ENCODE data around the gene SERGEF. TPM values are rescaled to one million over a fixed set of nuclear protein-coding genes. Genes with fewer than 3 reads are reported as not detected.

Gene SERGEF
- total and polyA plus RNA-seq, 2 of the 13 experiments (the other 11 are each of a cell fraction or from before 2014, with no cell fraction given), result 54.5 to 114 TPM

- TF ChIP-seq, protein P1, sequence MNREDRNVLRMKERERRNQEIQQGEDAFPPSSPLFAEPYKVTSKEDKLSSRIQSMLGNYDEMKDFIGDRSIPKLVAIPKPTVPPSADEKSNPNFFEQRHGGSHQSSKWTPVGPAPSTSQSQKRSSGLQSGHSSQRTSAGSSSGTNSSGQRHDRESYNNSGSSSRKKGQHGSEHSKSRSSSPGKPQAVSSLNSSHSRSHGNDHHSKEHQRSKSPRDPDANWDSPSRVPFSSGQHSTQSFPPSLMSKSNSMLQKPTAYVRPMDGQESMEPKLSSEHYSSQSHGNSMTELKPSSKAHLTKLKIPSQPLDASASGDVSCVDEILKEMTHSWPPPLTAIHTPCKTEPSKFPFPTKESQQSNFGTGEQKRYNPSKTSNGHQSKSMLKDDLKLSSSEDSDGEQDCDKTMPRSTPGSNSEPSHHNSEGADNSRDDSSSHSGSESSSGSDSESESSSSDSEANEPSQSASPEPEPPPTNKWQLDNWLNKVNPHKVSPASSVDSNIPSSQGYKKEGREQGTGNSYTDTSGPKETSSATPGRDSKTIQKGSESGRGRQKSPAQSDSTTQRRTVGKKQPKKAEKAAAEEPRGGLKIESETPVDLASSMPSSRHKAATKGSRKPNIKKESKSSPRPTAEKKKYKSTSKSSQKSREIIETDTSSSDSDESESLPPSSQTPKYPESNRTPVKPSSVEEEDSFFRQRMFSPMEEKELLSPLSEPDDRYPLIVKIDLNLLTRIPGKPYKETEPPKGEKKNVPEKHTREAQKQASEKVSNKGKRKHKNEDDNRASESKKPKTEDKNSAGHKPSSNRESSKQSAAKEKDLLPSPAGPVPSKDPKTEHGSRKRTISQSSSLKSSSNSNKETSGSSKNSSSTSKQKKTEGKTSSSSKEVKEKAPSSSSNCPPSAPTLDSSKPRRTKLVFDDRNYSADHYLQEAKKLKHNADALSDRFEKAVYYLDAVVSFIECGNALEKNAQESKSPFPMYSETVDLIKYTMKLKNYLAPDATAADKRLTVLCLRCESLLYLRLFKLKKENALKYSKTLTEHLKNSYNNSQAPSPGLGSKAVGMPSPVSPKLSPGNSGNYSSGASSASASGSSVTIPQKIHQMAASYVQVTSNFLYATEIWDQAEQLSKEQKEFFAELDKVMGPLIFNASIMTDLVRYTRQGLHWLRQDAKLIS (CRISPR knock-in tag; IDR thresholded peaks at IDR 0.05), result no peak
- TF ChIP-seq ZNF362 (CRISPR knock-in tag; IDR thresholded peaks at IDR 0.05; ENCODE audit: borderline replicate concordance) (peak; percentile 59; the same call in 1 of the 2 replicates), ZNF616 (CRISPR knock-in tag; IDR thresholded peaks at IDR 0.05; ENCODE audit: low read depth) (no peak), CSRNP1 (CRISPR knock-in tag; IDR thresholded peaks at IDR 0.05) (peak; percentile 73; the same call in 1 of the 2 replicates), NR2C2 (CRISPR knock-in tag; IDR thresholded peaks at IDR 0.05; ENCODE audit: borderline replicate concordance) (peak; percentile 93), SIN3B (IDR thresholded peaks at IDR 0.05; ENCODE audit: low read length) (no peak), ZKSCAN1 (IDR thresholded peaks at IDR 0.05; ENCODE audit: low read length) (0 out of 2 replicates have a peak, but pooled peaks have one; percentile 28), ZNF317 (CRISPR knock-in tag; IDR thresholded peaks at IDR 0.05) (peak; percentile 85), KDM6A (CRISPR knock-in tag; IDR thresholded peaks at IDR 0.05; ENCODE audit: low read depth) (peak; percentile 89), TFDP1 (CRISPR knock-in tag; IDR thresholded peaks at IDR 0.05; ENCODE audit: borderline replicate concordance) (no peak), BCL3 (CRISPR knock-in tag; IDR thresholded peaks at IDR 0.05) (peak; percentile 86), U2AF1 (optimal IDR thresholded peaks at IDR 0.05; ENCODE audit: low read depth, low read length) (no peak), ADNP (CRISPR knock-in tag; IDR thresholded peaks at IDR 0.05) (peak; percentile 40; the same call in 1 of the 2 replicates)
- TF ChIP-seq, protein P2, sequence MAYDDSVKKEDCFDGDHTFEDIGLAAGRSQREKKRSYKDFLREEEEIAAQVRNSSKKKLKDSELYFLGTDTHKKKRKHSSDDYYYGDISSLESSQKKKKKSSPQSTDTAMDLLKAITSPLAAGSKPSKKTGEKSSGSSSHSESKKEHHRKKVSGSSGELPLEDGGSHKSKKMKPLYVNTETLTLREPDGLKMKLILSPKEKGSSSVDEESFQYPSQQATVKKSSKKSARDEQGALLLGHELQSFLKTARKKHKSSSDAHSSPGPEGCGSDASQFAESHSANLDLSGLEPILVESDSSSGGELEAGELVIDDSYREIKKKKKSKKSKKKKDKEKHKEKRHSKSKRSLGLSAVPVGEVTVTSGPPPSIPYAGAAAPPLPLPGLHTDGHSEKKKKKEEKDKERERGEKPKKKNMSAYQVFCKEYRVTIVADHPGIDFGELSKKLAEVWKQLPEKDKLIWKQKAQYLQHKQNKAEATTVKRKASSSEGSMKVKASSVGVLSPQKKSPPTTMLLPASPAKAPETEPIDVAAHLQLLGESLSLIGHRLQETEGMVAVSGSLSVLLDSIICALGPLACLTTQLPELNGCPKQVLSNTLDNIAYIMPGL (CRISPR knock-in tag; IDR thresholded peaks at IDR 0.05; ENCODE audit: borderline replicate concordance in 1 of 2, low read depth in 1 of 2), result peak; percentile 81 to 86
- TF ChIP-seq, protein P3, sequence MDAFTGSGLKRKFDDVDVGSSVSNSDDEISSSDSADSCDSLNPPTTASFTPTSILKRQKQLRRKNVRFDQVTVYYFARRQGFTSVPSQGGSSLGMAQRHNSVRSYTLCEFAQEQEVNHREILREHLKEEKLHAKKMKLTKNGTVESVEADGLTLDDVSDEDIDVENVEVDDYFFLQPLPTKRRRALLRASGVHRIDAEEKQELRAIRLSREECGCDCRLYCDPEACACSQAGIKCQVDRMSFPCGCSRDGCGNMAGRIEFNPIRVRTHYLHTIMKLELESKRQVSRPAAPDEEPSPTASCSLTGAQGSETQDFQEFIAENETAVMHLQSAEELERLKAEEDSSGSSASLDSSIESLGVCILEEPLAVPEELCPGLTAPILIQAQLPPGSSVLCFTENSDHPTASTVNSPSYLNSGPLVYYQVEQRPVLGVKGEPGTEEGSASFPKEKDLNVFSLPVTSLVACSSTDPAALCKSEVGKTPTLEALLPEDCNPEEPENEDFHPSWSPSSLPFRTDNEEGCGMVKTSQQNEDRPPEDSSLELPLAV (CRISPR knock-in tag; conservative IDR thresholded peaks at IDR 0.05; ENCODE audit: low read depth), result no peak
These were observed 242.7 kb downstream of the SERGEF start (continued) for GRCh38 chr11:17770048-17770652.
